GM23248 (cell line): Measurements from ENCODE around the gene STRIP1. TPM values are rescaled to one million over a fixed set of nuclear protein-coding genes. Genes with fewer than 3 reads are reported as not detected.
A peak's percentile ranks its signal among the peaks of the same experiment; 100 is the strongest.

ENCODE experiments used
- DNase-seq: peaks from one replicate; pipeline ENCODE4 v3.0.0-alpha.2; 2015
- H2AFZ ChIP-seq: fragments of 200-600 bp; sonication (generic); 2 replicates; pipeline ENCODE4 v1.6.1; 2016; ENCODE audit warnings: antibody characterized with exemption
- H3F3A ChIP-seq: fragments of 200-600 bp; sonication (generic); 2 replicates; pipeline ENCODE4 v1.6.1; 2016; ENCODE audit warnings: mild to moderate bottlenecking, antibody characterized with exemption, mixed run types; ENCODE audit not compliant: insufficient read depth
- H3K27ac ChIP-seq: fragments of 200-600 bp; sonication (generic); 2 replicates; pipeline ENCODE4 v1.5.1; 2016; ENCODE audit warnings: mild to moderate bottlenecking
- H3K27me3 ChIP-seq: fragments of 200-600 bp; sonication (generic); replicated peaks from 2 replicates; pipeline ENCODE4 v1.6.1; 2016; ENCODE audit warnings: mild to moderate bottlenecking; ENCODE audit not compliant: insufficient read depth
- H3K36me3 ChIP-seq: fragments of 200-600 bp; sonication (generic); 2 replicates; pipeline ENCODE4 v1.6.1; 2016; ENCODE audit warnings: low read depth, mild to moderate bottlenecking
- H3K4me1 ChIP-seq: fragments of 200-600 bp; sonication (generic); 2 replicates; pipeline ENCODE4 v1.6.1; 2016; ENCODE audit warnings: mild to moderate bottlenecking; ENCODE audit not compliant: insufficient read depth
- H3K4me2 ChIP-seq: fragments of 200-600 bp; sonication (generic); one replicate; pipeline ENCODE4 v1.6.1; 2016; ENCODE audit warnings: mild to moderate bottlenecking; ENCODE audit not compliant: unreplicated experiment
- H3K4me3 ChIP-seq: fragments of 200-600 bp; sonication (generic); 2 replicates; pipeline ENCODE4 v1.5.1; 2016; ENCODE audit warnings: mild to moderate bottlenecking
- H3K79me2 ChIP-seq: fragments of 200-600 bp; sonication (generic); 2 replicates; pipeline ENCODE4 v1.6.1; 2016; ENCODE audit warnings: mild to moderate bottlenecking; ENCODE audit not compliant: insufficient read depth
- H3K9ac ChIP-seq: fragments of 200-600 bp; sonication (generic); 2 replicates; pipeline ENCODE4 v1.6.1; 2016; ENCODE audit warnings: mild to moderate bottlenecking
- H3K9me2 ChIP-seq: fragments of 200-600 bp; sonication (generic); 2 replicates; pipeline ENCODE4 v1.6.1; 2016; ENCODE audit warnings: mixed run types, mild to moderate bottlenecking, moderate library complexity; ENCODE audit not compliant: insufficient read depth
- H3K9me3 ChIP-seq: fragments of 200-600 bp; sonication (generic); one replicate; pipeline ENCODE4 v1.6.1; 2017; ENCODE audit warnings: low read depth
- H4K20me1 ChIP-seq: fragments of 200-600 bp; sonication (generic); 2 replicates; pipeline ENCODE4 v1.6.0; 2016; ENCODE audit not compliant: insufficient read depth
- EZH2 ChIP-seq: fragments of 200-600 bp; sonication (generic); IDR thresholded peaks from 2 replicates; pipeline ENCODE4 v1.6.1; 2018; ENCODE audit warnings: antibody characterized with exemption, mild to moderate bottlenecking; ENCODE audit not compliant: insufficient read depth, poor library complexity, severe bottlenecking
- EZH2phosphoT487 ChIP-seq: fragments of 200-600 bp; sonication (generic); IDR thresholded peaks from 2 replicates; pipeline ENCODE4 v1.6.1; 2018; ENCODE audit warnings: antibody characterized with exemption, moderate library complexity, mild to moderate bottlenecking, low read depth; ENCODE audit not compliant: insufficient read depth
- WGBS, 2 experiments: methylation state at CpG; one replicate each; pipeline ENCODE4 v1.1.6; 2015 to 2017; ENCODE audit warnings: low lambda C conversion rate in 2 of 2, low coverage in 1 of 2; ENCODE audit errors: missing lambda C conversion rate in 2 of 2; 5-methylcytosine and 5-hydroxymethylcytosine counted together
- in situ Hi-C: fragments of 300-500 bp; cut with MboI; formaldehyde crosslinking; loops from 2 replicates; pipeline ENCODE4 v1.15.0; 2020
- polyA plus RNA-seq: library from polyadenylated mRNA; unstranded; fragments of >200 nt; fragmentation: Nextera tagmentation; extraction: Ambion mirVana; gene quantifications from 2 replicates; pipeline ENCODE4 v1.2.1, GENCODE V29; 2016
- total RNA-seq: library from RNA; depleted of rRNA; stranded (reverse); fragments of >200 nt; shearing (Covaris generic); gene quantifications from 2 replicates; pipeline ENCODE4 v1.2.3, GENCODE V29; 2014

The STRIP1 gene
- total and polyA plus RNA-seq, 2 experiments from 2014 or later, result 24.4 to 49.9 TPM

DNA sequence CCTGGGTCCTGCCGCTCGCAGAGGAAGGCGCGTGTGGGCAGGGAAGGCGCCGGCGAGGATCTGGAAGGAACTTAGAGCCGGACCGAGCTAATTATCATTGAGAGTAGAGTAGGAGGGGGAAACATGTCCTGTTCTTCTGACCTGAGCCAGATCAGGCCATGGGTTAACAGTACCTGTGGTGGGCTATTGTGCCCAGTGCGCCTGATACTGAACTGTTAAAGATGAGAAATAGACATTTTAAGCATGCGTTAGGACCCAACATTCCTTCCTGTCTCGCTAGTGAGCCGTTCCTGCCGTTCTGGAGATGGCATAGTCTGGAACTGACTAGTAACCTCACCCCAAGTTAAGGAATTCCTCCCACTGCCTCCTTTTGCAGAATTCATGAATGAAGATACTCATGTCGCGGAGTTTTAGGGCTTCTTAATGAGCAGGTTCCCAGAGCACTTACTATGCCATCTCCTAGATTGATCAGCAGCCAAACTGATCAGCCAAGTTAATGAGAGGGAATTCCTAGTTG is 870 bp downstream of the STRIP1 start:
- TF ChIP-seq EZH2phosphoT487, result no peak
- Histone ChIP-seq H3K9me3 (no peaks in the 10 kb centered on the region), H3K27ac (peak overlapping the region; percentile 87), H2AFZ (peak overlapping the region; percentile 95), H4K20me1 (no peaks in the 10 kb centered on the region; the same call in 1 of the 2 replicates), H3K9ac (peak overlapping the region; percentile 97), H3K9me2 (no peaks in the 10 kb centered on the region), H3K27me3 (no peaks in the 10 kb centered on the region), H3K79me2 (peaks cover 50% of the 10 kb centered on the region), H3K4me1 (peaks cover 15% of the 10 kb centered on the region), H3F3A (peaks cover 12% of the 10 kb centered on the region), H3K4me2 (peak overlapping the region; percentile 92), H3K36me3 (peaks cover 25% of the 10 kb centered on the region), H3K4me3 (peak overlapping the region; percentile 88)
- peak; percentile 79 for DNase-seq
- in situ Hi-C loops, result no loop called here
- 5 to 10% methylated on average over 14 to 16 of the region's 16 CpGs for WGBS, 2 experiments

GRCh38 chr1:110038271-110038670 is 3.8 kb downstream of the STRIP1 start:
- Histone ChIP-seq H2AFZ (no peak overlapping the region), H3K4me3 (no peak overlapping the region), H3K27ac (no peak overlapping the region), H3K9me2 (no peaks in the 10 kb centered on the region), H4K20me1 (no peaks in the 10 kb centered on the region; the same call in 1 of the 2 replicates), H3F3A (peaks cover 12% of the 10 kb centered on the region), H3K9ac (no peak overlapping the region), H3K9me3 (no peaks in the 10 kb centered on the region), H3K27me3 (no peaks in the 10 kb centered on the region), H3K4me2 (no peak overlapping the region), H3K79me2 (peaks cover 50% of the 10 kb centered on the region), H3K36me3 (peaks cover 47% of the 10 kb centered on the region), H3K4me1 (peaks cover 15% of the 10 kb centered on the region)
- no peak for DNase-seq
- TF ChIP-seq EZH2 (no peak), EZH2phosphoT487 (no peak)
- 77 to 80% methylated on average over 5 of the region's 5 CpGs for WGBS, 2 experiments
- in situ Hi-C loops, result no loop called here

- H2AFZ ChIP-seq, result no peak overlapping the region
- H3K9me2 ChIP-seq, result no peaks in the 10 kb centered on the region
- WGBS, 2 experiments, result 74 to 85% methylated on average over 3 to 4 of the region's 4 CpGs
- H3K36me3 ChIP-seq, result peaks cover 59% of the 10 kb centered on the region
- DNase-seq, result no peak
- no peak overlapping the region for H3K9ac ChIP-seq
- no peak overlapping the region for H3K27ac ChIP-seq
- peaks cover 50% of the 10 kb centered on the region for H3K79me2 ChIP-seq
- H4K20me1 ChIP-seq, result no peaks in the 10 kb centered on the region; the same call in 1 of the 2 replicates
- no peaks in the 10 kb centered on the region for H3K27me3 ChIP-seq
- H3K9me3 ChIP-seq, result no peaks in the 10 kb centered on the region
- peaks cover 6% of the 10 kb centered on the region for H3F3A ChIP-seq
- H3K4me1 ChIP-seq, result peaks cover 11% of the 10 kb centered on the region
- no peak overlapping the region for H3K4me3 ChIP-seq
- in situ Hi-C loops, result no loop called here
- H3K4me2 ChIP-seq, result no peak overlapping the region
- TF ChIP-seq EZH2phosphoT487 (no peak), EZH2 (no peak)
Measured at GRCh38 chr1:110039641-110040040, 5.2 kb downstream of the STRIP1 start.

DNA sequence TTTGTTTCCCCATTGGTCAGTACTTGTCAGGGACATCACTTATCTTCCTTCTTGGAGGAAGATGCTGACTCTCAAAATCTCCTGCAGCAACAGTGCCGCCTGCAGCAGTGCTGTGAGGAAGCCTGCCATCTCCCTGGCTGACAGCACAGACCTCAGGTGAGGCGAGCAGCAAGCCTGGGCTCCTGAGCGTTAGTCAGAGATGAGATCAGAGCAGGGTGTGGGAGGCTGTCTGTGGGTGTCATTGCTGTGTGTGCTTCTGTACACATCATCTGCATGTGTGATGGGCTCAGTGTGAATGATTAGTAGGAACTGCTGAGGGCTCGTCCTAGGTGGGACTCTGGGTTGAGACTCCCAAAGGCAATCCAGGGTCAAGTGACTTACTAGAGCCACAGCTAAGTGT is 6.1 kb downstream of the STRIP1 start:
- no peak overlapping the region for H3K27ac ChIP-seq
- H3K4me3 ChIP-seq, result no peak overlapping the region
- no peaks in the 10 kb centered on the region for H3K9me2 ChIP-seq
- TF ChIP-seq EZH2, result no peak
- TF ChIP-seq EZH2phosphoT487, result no peak
- no peaks in the 10 kb centered on the region; the same call in 1 of the 2 replicates for H4K20me1 ChIP-seq
- peaks cover 66% of the 10 kb centered on the region for H3K36me3 ChIP-seq
- peaks cover 10% of the 10 kb centered on the region for H3K4me1 ChIP-seq
- H3K4me2 ChIP-seq, result no peak overlapping the region
- in situ Hi-C loops, result no loop called here
- H3K79me2 ChIP-seq, result peaks cover 43% of the 10 kb centered on the region
- H3K9me3 ChIP-seq, result no peaks in the 10 kb centered on the region
- 73 to 77% methylated on average over 4 of the region's 4 CpGs for WGBS, 2 experiments
- no peaks in the 10 kb centered on the region for H3K27me3 ChIP-seq
- no peak overlapping the region for H3K9ac ChIP-seq
- H3F3A ChIP-seq, result peaks cover 3% of the 10 kb centered on the region
- H2AFZ ChIP-seq, result no peak overlapping the region
- peak; percentile 22 for DNase-seq
